Small intestine (tissue), 7 donors: ENCODE results near the gene VIT. TPM values are rescaled to one million over a fixed set of nuclear protein-coding genes. Genes with fewer than 3 reads are reported as not detected.

ENCODE experiments used
- DNase-seq, 2 donors: peaks; one replicate each; pipeline versions ENCODE4 v3.0.0 to v3.0.0-alpha.2; 2013
- FAIRE-seq: peaks from 2 replicates; lab custom pipeline; 2012; peaks lifted over from hg19 to GRCh38; lab: Jason Lieb, UNC
- H3K27ac ChIP-seq, 3 donors: one replicate each; pipeline ENCODE4 v1.5.1; 2013; ENCODE audit warnings: low read length in 2 of 3, mild to moderate bottlenecking in 2 of 3, control low read depth in 1 of 3, inconsistent platforms in 1 of 3, low read depth in 1 of 3, moderate library complexity in 1 of 3
- H3K27me3 ChIP-seq, 3 donors: one replicate each; pipeline ENCODE4 v1.6.1; 2013; ENCODE audit warnings: low read length in 3 of 3, inconsistent platforms in 1 of 3; ENCODE audit not compliant: control insufficient read depth in 3 of 3, insufficient read depth in 3 of 3
- H3K36me3 ChIP-seq, 3 donors: one replicate each; pipeline ENCODE4 v1.6.1; 2013; ENCODE audit warnings: low read length in 3 of 3, inconsistent platforms in 1 of 3, low read depth in 1 of 3, mild to moderate bottlenecking in 1 of 3, moderate library complexity in 1 of 3; ENCODE audit not compliant: control insufficient read depth in 3 of 3, insufficient read depth in 2 of 3
- H3K4me1 ChIP-seq, 3 donors: one replicate each; pipeline ENCODE4 v1.6.1; 2013; ENCODE audit warnings: low read length in 2 of 3, inconsistent platforms in 1 of 3, low read depth in 1 of 3, mild to moderate bottlenecking in 1 of 3, moderate library complexity in 1 of 3; ENCODE audit not compliant: control insufficient read depth in 3 of 3, insufficient read depth in 2 of 3
- H3K4me3 ChIP-seq, 3 donors: one replicate each; pipeline ENCODE4 v1.5.1; 2013; ENCODE audit warnings: low read length in 3 of 3, control low read depth in 1 of 3, inconsistent platforms in 1 of 3, low read depth in 1 of 3, mild to moderate bottlenecking in 1 of 3, moderate library complexity in 1 of 3
- H3K9me3 ChIP-seq, 2 donors: one replicate each; pipeline ENCODE4 v1.6.1; 2013; ENCODE audit warnings: low read depth in 1 of 2, low read length in 1 of 2; ENCODE audit not compliant: control insufficient read depth in 2 of 2, insufficient read depth in 1 of 2
- WGBS, 3 donors: extraction: QIAGEN DNeasy Blood & Tissue Kit; methylation state at CpG; one replicate each; pipeline ENCODE4 v1.1.7; 2013; 5-methylcytosine and 5-hydroxymethylcytosine counted together
- polyA plus RNA-seq, 4 donors: library from polyadenylated mRNA; stranded (reverse) in 3 of 4; unstranded in 1 of 4; fragments of 200-250 nt in 3 of 4; fragments of 120-200 nt in 1 of 4; gene quantifications; one replicate each; pipeline versions ENCODE4 v1.2.1 to v1.2.3, GENCODE V29; 2013
- donor health status: healthy with polysubstance abuse.
- donor health status: control.
- donor health status: control.
- donor health status: Bipolar disorder and iron deficiency.
- donor health status: healthy.

The VIT gene
- polyA plus RNA-seq, 4 donors: 0.28 to 7.5 TPM; not detected in 2

DNA sequence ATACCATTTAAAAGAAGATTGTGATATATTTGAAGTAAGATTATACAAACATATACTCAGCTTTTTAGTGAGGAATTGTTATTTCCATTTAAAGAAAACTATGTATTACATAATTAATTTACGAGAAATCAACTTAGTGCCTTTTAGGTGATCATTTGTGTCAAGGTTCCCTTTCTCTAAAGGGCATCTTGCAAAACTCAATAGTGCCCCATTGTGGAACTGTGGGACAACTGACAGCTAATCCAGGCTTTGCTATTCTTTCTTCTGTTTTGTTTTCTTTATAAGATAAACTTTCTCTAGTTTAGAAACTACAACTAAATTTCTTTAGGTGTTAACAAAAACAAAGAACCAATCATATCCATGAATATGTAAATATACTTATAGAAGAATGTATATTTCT lies 24.3 kb upstream of the VIT start:
- Histone ChIP-seq H3K27me3 (no peaks in the 10 kb centered on the region), H3K4me1 (no peaks in the 10 kb centered on the region), H3K36me3 (no peaks in the 10 kb centered on the region), H3K27ac (no peak overlapping the region), H3K4me3 (no peak overlapping the region), H3K9me3 (no peaks in the 10 kb centered on the region)
- FAIRE-seq: no peak
- 54 to 60% (median 59%) methylated on average over 1 of the region's 1 CpG for WGBS, 3 donors
- DNase-seq: peak in 1 of 2 donors; percentile 13

DNA sequence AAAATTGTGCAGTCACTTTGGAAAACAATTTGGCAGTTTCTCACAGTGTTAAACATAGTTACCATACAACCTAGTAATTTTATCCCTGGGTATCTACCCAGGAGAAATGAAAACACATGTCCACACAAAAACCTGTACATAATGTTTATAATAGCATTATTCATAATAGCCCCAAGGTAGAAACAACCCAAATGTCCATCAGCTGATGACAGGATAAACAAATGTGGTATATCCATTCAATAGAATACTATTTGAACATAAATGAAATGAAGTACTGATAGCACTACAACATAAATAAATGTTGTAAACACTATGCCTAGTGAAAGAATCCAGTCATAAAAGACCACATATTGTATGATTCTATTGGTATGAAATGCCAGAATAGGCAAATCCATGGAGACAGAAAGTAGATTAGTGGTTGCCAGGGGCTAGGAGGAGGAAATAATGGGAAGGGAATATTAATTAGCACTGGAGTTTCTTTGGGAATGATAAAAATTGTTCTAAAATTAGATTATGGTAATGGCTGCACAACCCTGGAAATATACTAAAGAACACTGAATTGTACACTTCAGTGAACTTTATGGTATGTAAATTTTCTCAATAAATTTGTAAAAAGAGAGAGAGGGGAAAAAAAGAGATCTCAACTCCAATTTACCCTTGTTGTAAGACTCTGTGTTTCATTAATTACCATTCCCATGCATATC lies 20.8 kb upstream of the VIT start:
- H3K4me3 ChIP-seq: no peak overlapping the region
- no peaks in the 10 kb centered on the region for H3K27me3 ChIP-seq
- DNase-seq (no peak), FAIRE-seq (no peak)
- H3K27ac ChIP-seq: no peak overlapping the region
- no peaks in the 10 kb centered on the region for H3K4me1 ChIP-seq
- H3K9me3 ChIP-seq: peaks cover 0 to 6% of the 10 kb centered on the region in 2 donors
- no peaks in the 10 kb centered on the region for H3K36me3 ChIP-seq

- 10 to 29% (median 25%) methylated on average over 1 of the region's 1 CpG for WGBS, 3 donors
These were observed 20.1 kb upstream of the VIT start for GRCh38 chr2:36676364-36676763.

DNA sequence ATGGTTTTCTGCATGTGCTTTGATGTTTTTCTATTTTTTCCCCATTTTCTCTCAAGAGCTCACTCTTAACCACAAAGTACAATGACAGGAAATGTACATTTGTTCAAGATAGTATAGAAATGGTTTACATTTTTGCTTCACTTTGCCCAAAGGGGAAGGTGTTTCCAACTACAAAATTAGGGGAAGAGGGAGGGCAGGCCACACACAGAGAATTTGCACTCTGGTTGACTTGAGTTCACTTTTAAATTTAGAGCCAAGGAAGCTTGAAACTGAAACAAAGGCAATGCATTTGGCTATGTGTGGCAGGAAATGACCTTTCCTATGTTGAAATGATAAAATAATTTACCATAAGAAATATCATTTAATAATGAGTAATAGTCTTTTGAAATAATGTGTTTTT lies 19.1 kb upstream of the VIT start:
- no peak for FAIRE-seq
- Histone ChIP-seq H3K36me3 (no peaks in the 10 kb centered on the region), H3K4me1 (no peaks in the 10 kb centered on the region), H3K4me3 (no peak overlapping the region), H3K27me3 (no peaks in the 10 kb centered on the region), H3K27ac (no peak overlapping the region), H3K9me3 (peaks cover 0 to 6% of the 10 kb centered on the region in 2 donors)
- no peak for DNase-seq

More at GRCh38 chr2:36676364-36676763, 20.1 kb upstream of the VIT start:
- Histone ChIP-seq H3K4me3 (no peak overlapping the region), H3K27me3 (no peaks in the 10 kb centered on the region), H3K36me3 (no peaks in the 10 kb centered on the region), H3K27ac (no peak overlapping the region), H3K9me3 (peaks cover 0 to 6% of the 10 kb centered on the region in 2 donors), H3K4me1 (no peaks in the 10 kb centered on the region)
- FAIRE-seq (no peak), DNase-seq (no peak)

DNA sequence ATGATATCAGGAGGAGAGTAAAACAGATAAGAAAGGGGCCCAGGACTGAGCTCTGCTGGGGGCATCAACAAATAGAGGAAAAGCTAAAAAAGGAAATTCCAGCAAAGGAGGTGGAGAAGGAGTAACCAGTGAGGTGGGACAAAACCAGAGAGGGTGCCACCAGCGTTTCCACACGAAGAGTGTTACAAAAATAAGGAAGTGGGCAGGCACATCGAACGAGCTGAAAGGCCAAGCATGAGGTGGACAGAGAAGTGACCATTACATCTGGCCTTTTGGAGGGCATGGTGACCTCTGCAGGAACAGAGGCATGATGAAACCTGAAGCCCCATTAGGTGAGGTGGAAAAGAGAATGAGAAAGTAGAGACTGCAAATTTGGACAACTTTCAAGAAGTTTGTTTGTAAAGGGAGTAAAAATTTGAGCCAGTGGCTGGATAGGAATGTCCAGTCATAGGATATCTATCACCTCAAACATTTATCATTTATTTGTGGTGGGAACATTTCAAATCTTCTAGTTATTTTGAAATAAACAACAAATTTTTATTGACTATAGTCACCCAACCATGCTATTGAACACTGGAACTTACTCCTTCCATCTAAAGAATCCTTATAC lies 18.4 kb upstream of the VIT start:
- no peak for DNase-seq

GRCh38 chr2:36678856-36679255 lies 17.7 kb upstream of the VIT start:
- Histone ChIP-seq H3K4me3 (no peak overlapping the region), H3K36me3 (no peaks in the 10 kb centered on the region), H3K9me3 (peaks cover 0 to 6% of the 10 kb centered on the region in 2 donors), H3K4me1 (no peaks in the 10 kb centered on the region), H3K27ac (no peak overlapping the region), H3K27me3 (no peaks in the 10 kb centered on the region)
- DNase-seq (no peak), FAIRE-seq (no peak)
- 89 to 100% (median 92%) methylated on average over 1 of the region's 1 CpG for WGBS, 3 donors

More for the DNA sequence above, 18.4 kb upstream of the VIT start:
- no peak for FAIRE-seq
- Histone ChIP-seq H3K27me3 (no peaks in the 10 kb centered on the region), H3K9me3 (peaks cover 0 to 6% of the 10 kb centered on the region in 2 donors), H3K27ac (no peak overlapping the region), H3K4me1 (no peaks in the 10 kb centered on the region), H3K36me3 (no peaks in the 10 kb centered on the region), H3K4me3 (no peak overlapping the region)
- 63 to 82% (median 74%) methylated on average over 4 of the region's 4 CpGs for WGBS, 3 donors

DNA sequence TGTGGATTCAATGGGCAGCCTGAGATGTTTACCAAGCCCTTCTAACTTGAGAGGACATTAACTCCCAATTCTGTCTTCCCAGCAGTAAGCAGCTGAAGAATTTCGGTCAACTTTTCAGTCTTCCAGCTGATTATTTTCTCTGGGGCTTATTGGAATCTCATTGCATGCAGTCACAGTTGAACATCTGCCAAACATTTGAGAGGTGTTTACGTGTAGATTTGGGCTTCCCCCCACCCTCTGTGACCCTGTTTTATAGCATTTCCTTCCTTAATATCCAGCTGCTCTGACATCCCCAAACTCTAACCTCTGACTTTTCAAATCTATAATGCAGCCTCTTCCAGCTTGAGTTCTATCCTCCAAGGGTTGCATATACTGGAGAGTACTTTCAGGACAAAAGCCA lies 16.5 kb upstream of the VIT start:
- Histone ChIP-seq H3K36me3 (no peaks in the 10 kb centered on the region), H3K27me3 (no peaks in the 10 kb centered on the region), H3K4me1 (no peaks in the 10 kb centered on the region), H3K4me3 (no peak overlapping the region), H3K27ac (no peak overlapping the region), H3K9me3 (peaks cover 0 to 6% of the 10 kb centered on the region in 2 donors)
- FAIRE-seq: no peak
- peak in 1 of 2 donors; percentile 15 for DNase-seq
- 33 to 38% (median 36%) methylated on average over 2 of the region's 2 CpGs for WGBS, 3 donors

- FAIRE-seq (no peak), DNase-seq (no peak)
- 41 to 70% (median 53%) methylated on average over 6 of the region's 6 CpGs for WGBS, 3 donors
- H3K9me3 ChIP-seq: peaks cover 0 to 6% of the 10 kb centered on the region in 2 donors
- H3K27me3 ChIP-seq: no peaks in the 10 kb centered on the region
- H3K36me3 ChIP-seq: no peaks in the 10 kb centered on the region
- no peaks in the 10 kb centered on the region for H3K4me1 ChIP-seq
- no peak overlapping the region for H3K4me3 ChIP-seq
- no peak overlapping the region for H3K27ac ChIP-seq
These were observed 13.9 kb upstream of the VIT start for GRCh38 chr2:36682562-36682961.
